HEK293T (cell line): ENCODE results near the gene CYP1A1.

ENCODE experiments used
- CTCF ChIA-PET: fragments of 350-600 bp; formaldehyde crosslinking; extraction: SDS; loops from one replicate; lab custom pipeline; 2021; ENCODE audit warnings: antibody characterized with exemption, inconsistent platforms; lab: Yijun Ruan, JAX
- POLR2A ChIA-PET: fragments of 350-600 bp; formaldehyde crosslinking; extraction: SDS; loops from one replicate; lab custom pipeline; 2020; ENCODE audit warnings: antibody characterized with exemption, inconsistent platforms; lab: Yijun Ruan, JAX
- DNase-seq: peaks from one replicate; pipeline ENCODE4 v3.0.0; 2012; ENCODE audit warnings: mixed read lengths; ENCODE audit errors: extremely low spot score
- ARNT ChIP-seq: fragments of 450-650 bp; IDR thresholded peaks from 2 replicates; pipeline ENCODE4 v1.6.1; 2017; ENCODE audit warnings: mild to moderate bottlenecking
- BHLHE40 ChIP-seq: fragments of 450-650 bp; IDR thresholded peaks from 2 replicates; pipeline ENCODE4 v1.6.1; 2016; ENCODE audit warnings: mild to moderate bottlenecking, moderate library complexity, borderline replicate concordance
- CTBP1 ChIP-seq: fragments of 450-650 bp; IDR thresholded peaks from 2 replicates; pipeline ENCODE4 v1.6.1; 2016; ENCODE audit warnings: borderline replicate concordance
- ELF4 ChIP-seq: fragments of 450-650 bp; IDR thresholded peaks from 2 replicates; pipeline ENCODE4 v1.6.1; 2017; ENCODE audit warnings: antibody characterized with exemption
- FOXA1 ChIP-seq: fragments of 450-650 bp; IDR thresholded peaks from 2 replicates; pipeline ENCODE4 v1.6.1; 2016; ENCODE audit warnings: mild to moderate bottlenecking
- FOXK2 ChIP-seq: fragments of 450-650 bp; IDR thresholded peaks from 2 replicates; pipeline ENCODE4 v1.6.1; 2016; ENCODE audit warnings: mild to moderate bottlenecking
- FOXM1 ChIP-seq: fragments of 450-650 bp; IDR thresholded peaks from 2 replicates; pipeline ENCODE4 v1.6.1; 2017; ENCODE audit warnings: mild to moderate bottlenecking, borderline replicate concordance
- HDGF ChIP-seq: fragments of 450-650 bp; IDR thresholded peaks from 2 replicates; pipeline ENCODE4 v1.6.1; 2017; ENCODE audit warnings: antibody characterized with exemption, borderline replicate concordance
- L3MBTL2 ChIP-seq: fragments of 450-650 bp; conservative IDR thresholded peaks from 2 replicates; pipeline ENCODE4 v1.6.1; 2016; ENCODE audit warnings: mild to moderate bottlenecking
- LEF1 ChIP-seq: fragments of 450-650 bp; IDR thresholded peaks from 2 replicates; pipeline ENCODE4 v1.6.1; 2017; ENCODE audit warnings: mild to moderate bottlenecking, borderline replicate concordance
- NFRKB ChIP-seq: fragments of 450-650 bp; IDR thresholded peaks from 2 replicates; pipeline ENCODE4 v1.6.1; 2016; ENCODE audit warnings: mild to moderate bottlenecking, moderate library complexity
- PKNOX1 ChIP-seq: fragments of 450-650 bp; IDR thresholded peaks from 2 replicates; pipeline ENCODE4 v1.6.1; 2016
- SP1 ChIP-seq: fragments of 450-650 bp; IDR thresholded peaks from 2 replicates; pipeline ENCODE4 v1.6.1; 2017
- SUZ12 ChIP-seq: fragments of 450-650 bp; IDR thresholded peaks from 2 replicates; pipeline ENCODE4 v1.6.1; 2016; ENCODE audit warnings: mild to moderate bottlenecking
- TARDBP ChIP-seq: fragments of 450-650 bp; IDR thresholded peaks from 2 replicates; pipeline ENCODE4 v1.6.1; 2016
- ZNF384 ChIP-seq: fragments of 450-650 bp; IDR thresholded peaks from 2 replicates; pipeline ENCODE4 v1.6.1; 2016

The CYP1A1 gene

GRCh38 chr15:74724570-74725224 lies 631 bp downstream of the CYP1A1 start:
- ChIA-PET CTCF (interaction anchor here (0.6 to 2.3 kb wide), 6 partner anchors 30 to 201 kb away, joined by 3 to 14 read pairs (median 4); no protein-coding TSS in a partner anchor), POLR2A (interaction anchor here (0.7 to 5.0 kb wide), 5 partner anchors 10 to 179 kb away, joined by 3 to 37 read pairs (median 6); partner anchors contain the start of gene EDC3)
- DNase-seq, result no peak
- no peak for TF ChIP-seq ARNT

DNA sequence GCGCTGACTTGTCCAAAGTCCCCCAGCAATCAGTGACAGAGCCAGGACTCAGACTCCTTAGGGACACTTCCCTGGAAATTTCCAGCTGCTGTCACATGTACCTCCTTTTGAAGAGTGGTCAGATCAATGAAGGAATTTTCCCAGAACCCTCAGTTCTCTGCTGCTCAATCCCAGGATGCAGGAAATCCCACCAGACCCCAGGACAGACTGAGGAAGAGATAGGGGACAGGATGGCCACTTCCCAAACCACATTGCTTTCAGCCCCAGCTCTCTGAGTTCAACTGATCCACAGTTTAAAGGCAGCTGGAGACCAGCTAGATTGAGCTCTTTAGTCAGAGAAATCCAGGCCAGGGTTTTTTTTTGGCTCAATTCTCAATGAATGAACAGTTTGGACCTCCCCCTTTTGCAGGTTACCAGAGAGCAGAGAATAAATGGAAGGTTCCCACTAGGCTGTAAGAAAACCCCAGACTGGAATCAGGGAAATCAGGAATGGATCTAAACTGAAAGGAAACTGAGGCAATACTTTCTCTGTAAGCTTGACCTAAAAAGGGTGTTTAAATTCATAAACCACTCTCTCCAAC lies 1.5 kb downstream of the CYP1A1 start:
- CTCF ChIA-PET, result interaction anchor here (1.1 to 2.3 kb wide), 2 partner anchors 45 to 89 kb away, joined by 4 to 14 read pairs; no protein-coding TSS in a partner anchor
- POLR2A ChIA-PET, result interaction anchor here (5.0 kb wide), 1 partner anchor 36 kb away, joined by 37 read pairs; no protein-coding TSS in a partner anchor

GRCh38 chr15:74723187-74723586 lies 2.1 kb downstream of the CYP1A1 start:
- ChIA-PET CTCF (no interaction called here), POLR2A (interaction anchor here (5.0 kb wide), 1 partner anchor 36 kb away, joined by 37 read pairs; no protein-coding TSS in a partner anchor)
- TF ChIP-seq NFRKB (no peak), FOXK2 (no peak), SUZ12 (no peak), SP1 (no peak), ELF4 (no peak), L3MBTL2 (no peak), ZNF384 (no peak), CTBP1 (no peak), LEF1 (no peak), ARNT (no peak), PKNOX1 (no peak), BHLHE40 (no peak), TARDBP (no peak), HDGF (no peak), FOXM1 (no peak)
- DNase-seq, result no peak

More for the DNA sequence above, 1.5 kb downstream of the CYP1A1 start:
- DNase-seq, result peak; percentile 72
- peak; percentile 80; the same call in 1 of the 2 replicates for TF ChIP-seq FOXM1
- no peak for TF ChIP-seq SUZ12

DNA sequence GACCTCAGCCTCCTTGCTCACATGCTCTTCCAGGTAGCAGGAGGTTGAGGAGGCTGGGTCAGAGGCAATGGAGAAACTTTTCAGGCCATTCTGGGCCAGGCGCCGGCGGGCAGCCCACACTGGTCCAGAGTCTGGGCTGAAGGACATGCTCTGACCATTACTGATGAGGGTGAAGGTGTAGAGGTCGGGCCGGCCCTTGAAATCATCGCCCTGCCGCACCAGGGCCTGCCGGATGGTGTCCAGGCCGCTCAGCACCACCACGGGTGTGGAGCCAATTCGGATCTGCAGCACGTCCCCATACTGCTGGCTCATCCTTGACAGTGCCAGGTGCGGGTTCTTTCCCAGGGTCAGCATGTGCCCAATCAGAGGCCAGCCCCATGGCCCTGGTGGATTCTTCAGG lies 2.7 kb downstream of the CYP1A1 start:
- DNase-seq, result no peak
- ChIA-PET POLR2A (interaction anchor here (1.7 kb wide), 1 partner anchor 27 kb away, joined by 6 read pairs; the partner anchor contains the start of gene EDC3), CTCF (no interaction called here)
- TF ChIP-seq CTBP1 (no peak), FOXA1 (no peak), ARNT (no peak), LEF1 (no peak), NFRKB (no peak), SP1 (no peak), ELF4 (no peak), PKNOX1 (no peak), L3MBTL2 (no peak)

DNA sequence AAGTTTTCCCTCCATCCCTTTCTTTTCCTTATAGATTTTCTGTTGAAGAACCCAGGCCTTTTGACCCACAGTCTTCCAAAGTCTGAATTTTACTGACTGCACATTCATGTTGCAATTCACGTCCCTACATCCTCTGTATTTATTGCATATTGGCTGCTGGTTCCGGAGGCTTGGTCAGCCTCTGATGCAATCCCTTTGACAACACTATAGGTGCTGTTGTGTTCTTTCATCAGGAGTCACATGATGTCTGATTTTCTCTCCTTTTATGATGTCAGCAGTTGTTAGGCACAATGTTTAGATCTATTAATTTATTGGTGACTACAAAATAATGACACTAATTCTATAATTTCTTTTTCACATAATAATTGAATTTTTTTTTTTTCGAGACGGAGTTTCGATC lies 8.7 kb downstream of the CYP1A1 start:
- no peak for TF ChIP-seq HDGF
- TF ChIP-seq BHLHE40, result no peak
- ChIA-PET POLR2A (interaction anchor here (0.6 kb wide), 1 partner anchor 18 kb away, joined by 3 read pairs; no protein-coding TSS in a partner anchor), CTCF (no interaction called here)
- DNase-seq, result no peak

DNA sequence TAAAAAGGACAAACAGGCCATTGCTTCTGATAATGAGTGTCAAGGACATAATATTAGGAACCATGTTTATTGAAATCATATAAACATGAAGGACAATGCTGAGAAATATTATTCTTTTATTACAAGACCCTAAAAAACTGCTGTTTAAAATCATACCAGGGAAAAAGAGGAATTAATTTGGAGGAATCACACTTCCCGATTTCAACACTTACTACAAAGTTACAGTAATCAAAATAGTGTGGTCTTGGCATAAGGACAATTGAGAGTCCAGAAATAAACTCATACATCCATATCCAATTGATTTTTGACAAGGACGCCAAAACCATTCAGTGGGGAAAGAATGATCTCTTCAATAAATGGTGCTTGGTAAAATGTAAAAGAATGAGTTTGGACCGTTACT lies 13.0 kb downstream of the CYP1A1 start:
- TF ChIP-seq FOXM1, result no peak
- TF ChIP-seq FOXK2, result no peak
- TF ChIP-seq TARDBP, result no peak
- no peak for TF ChIP-seq PKNOX1
- no peak for TF ChIP-seq HDGF
- no peak for TF ChIP-seq ARNT
- no peak for TF ChIP-seq SUZ12
- no peak for TF ChIP-seq BHLHE40
- TF ChIP-seq ELF4, result no peak
- no peak for TF ChIP-seq NFRKB
- no peak for TF ChIP-seq ZNF384
- TF ChIP-seq LEF1, result no peak
- no peak for TF ChIP-seq SP1
- TF ChIP-seq CTBP1, result no peak
- TF ChIP-seq FOXA1, result no peak
- no peak for TF ChIP-seq L3MBTL2
- CTCF ChIA-PET, result interaction anchor here (0.6 kb wide), 1 partner anchor 87 kb away, joined by 3 read pairs; no protein-coding TSS in a partner anchor
- POLR2A ChIA-PET, result no interaction called here
- no peak for DNase-seq
